Activated CD8-positive, alpha-beta memory T cell treated with anti-CD3 and anti-CD28 coated beads, Interleukin-2, amount 50 U/mL, for 4 hours (primary cell): ENCODE measurements around the gene MET.
"Not testable (repeated sequence)": the region's sequence is repeated elsewhere in the genome, so short reads cannot be mapped to it uniquely, and the experiment has no call there.

Experiments used
- DNase-seq: peaks from one replicate; pipeline ENCODE4 v3.0.0-alpha.2; 2020

The MET gene

DNA sequence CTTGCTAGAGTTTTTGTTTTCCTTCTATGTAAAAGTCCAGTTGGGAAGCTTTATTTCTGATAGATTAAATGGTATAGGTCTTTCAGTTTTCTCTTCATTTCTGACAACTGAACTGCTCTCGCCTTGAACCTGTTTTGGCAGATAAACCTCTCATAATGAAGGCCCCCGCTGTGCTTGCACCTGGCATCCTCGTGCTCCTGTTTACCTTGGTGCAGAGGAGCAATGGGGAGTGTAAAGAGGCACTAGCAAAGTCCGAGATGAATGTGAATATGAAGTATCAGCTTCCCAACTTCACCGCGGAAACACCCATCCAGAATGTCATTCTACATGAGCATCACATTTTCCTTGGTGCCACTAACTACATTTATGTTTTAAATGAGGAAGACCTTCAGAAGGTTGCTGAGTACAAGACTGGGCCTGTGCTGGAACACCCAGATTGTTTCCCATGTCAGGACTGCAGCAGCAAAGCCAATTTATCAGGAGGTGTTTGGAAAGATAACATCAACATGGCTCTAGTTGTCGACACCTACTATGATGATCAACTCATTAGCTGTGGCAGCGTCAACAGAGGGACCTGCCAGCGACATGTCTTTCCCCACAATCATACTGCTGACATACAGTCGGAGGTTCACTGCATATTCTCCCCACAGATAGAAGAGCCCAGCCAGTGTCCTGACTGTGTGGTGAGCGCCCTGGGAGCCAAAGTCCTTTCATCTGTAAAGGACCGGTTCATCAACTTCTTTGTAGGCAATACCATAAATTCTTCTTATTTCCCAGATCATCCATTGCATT is 27.1 kb downstream of the MET start:
- DNase-seq = no peak

DNA sequence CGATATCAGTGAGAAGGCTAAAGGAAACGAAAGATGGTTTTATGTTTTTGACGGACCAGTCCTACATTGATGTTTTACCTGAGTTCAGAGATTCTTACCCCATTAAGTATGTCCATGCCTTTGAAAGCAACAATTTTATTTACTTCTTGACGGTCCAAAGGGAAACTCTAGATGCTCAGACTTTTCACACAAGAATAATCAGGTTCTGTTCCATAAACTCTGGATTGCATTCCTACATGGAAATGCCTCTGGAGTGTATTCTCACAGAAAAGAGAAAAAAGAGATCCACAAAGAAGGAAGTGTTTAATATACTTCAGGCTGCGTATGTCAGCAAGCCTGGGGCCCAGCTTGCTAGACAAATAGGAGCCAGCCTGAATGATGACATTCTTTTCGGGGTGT is 27.7 kb downstream of the MET start:
- no peak for DNase-seq

DNA sequence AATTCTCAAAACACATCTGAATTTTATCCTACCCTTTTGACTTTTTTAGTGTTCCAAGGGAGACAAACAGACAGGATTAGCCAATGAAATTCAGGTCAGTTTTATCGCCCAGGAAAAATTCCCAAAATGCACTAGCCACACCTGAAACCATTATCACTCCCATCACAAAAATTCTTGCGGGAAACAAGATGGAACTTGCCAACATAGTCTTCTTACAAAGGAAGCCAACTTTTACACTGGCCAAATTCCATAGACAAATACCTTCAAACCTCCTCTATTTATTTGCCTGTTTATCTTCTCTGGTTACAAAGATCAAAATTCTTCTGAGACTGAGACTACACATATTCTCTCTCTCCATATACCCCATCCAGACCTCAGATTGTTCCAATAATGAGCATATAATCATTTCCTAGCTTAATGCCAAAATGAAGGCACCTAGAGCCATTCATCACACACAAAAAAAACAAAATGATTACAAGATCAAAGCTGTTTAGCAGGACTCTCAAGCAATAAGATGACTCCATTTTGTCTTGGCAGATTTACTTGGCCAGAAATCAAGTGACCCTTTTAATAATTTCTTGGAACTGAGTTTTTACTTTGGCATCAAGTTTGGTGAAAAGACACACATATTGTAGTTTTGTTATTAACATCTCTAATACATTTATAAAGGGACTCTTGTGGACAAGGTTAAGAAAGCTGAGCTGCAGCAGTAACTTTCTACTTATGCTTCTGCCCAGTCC is 30.2 kb downstream of the MET start:
- no peak for DNase-seq

DNA sequence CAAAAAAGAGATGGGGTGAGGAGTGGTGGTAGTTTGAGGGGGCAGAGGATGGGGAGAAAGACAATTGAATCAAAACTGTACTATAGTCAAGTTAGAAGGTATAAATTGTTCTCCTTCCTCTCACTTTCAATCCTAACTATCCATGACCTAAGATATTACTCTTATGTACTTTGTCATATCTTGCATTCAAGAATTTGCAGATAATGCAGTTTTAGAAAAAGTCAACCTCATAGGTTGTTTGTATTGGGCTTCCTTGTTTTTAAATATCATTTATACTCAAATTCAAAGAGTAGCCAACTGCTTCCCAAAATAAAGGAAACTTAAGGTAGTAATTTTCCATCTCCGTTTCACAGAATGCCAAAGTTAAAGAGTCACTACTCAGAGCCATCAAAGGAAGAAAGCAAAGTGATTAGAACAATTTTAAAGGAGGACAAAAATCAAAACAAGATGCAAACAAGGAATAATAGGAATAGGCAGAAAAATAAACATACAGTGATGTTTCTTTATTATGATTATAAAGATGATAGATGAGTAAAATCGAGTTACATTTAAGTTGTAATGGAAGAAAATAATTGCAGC is 32.7 kb downstream of the MET start:
- DNase-seq = no peak

DNA sequence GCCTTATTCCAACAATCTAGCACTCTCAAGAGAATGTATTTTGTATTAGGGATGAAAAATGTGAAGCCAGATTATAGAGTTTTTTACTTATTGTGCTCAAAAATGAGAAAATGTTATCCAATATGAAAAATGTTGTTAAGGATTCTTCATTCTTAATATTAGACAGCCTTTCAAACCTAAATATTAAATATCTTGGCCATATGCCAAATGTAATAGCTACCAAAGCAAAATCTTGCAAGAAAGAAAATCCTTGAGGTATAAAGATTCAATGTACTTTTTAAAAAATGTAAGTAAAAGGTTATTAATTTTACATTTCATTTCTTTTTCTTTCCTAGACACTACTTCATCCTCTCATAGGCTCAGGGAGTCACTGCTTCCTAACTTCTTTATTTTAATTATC is 33.4 kb downstream of the MET start:
- no peak for DNase-seq

DNA sequence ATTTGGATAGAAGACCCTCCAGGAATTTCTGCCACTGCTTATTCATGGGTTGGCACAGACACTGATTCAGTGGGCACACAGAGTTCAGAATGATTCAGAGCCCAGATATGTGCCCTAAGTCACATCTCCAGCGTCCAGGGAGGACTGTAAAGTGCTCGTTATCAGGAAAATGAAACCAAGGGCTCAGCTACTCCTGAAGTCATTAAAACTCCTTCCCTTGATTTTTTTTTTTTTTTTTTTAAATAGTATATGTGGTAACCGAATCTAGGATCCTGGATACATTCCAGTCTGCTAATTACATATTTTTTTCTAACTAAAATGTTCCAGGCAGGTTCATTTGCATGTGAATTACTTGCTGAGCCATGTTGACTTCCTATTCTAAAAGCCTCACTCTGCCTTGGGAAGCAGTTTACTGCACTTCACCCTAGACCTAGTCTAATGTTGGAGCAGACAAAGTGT is 34.7 kb downstream of the MET start:
- no peak for DNase-seq

DNA sequence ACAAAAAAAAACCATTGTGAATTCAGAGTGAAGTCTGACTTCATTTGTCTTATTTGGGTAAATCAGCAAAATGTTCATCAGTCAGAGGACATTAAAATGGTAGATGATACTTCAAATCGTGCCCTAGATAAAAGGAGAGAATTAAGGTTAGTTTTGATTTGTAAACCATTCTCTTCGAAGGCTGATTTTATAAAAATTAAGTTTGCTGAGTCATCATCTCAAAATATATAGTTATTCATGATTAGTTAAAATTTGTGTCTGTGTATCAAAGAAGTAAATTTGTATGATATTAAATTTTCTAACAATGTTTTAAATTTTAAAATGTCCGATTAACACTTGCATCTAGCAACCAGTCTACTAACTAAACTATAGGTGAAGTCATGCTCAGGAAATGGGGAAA is 35.3 kb downstream of the MET start:
- no peak for DNase-seq

DNA sequence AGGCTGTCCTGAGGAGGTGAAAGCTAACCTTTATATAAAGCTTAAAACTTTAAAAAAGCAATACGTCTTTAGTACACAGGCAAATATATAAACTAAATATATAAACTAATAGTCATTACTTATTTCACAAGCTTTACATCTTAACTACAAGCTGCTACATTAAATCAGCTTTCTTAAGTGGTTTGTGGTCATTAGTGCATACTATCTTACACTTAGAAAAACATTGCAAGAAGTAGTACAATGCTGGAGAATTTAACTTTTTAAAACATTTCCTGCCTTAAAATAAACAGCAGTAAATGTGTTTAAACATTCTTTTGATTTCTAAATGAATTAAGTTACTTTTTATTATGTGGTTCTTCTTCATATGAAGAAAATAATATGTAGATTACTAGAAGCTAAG is 36.3 kb downstream of the MET start:
- DNase-seq = no peak

DNA sequence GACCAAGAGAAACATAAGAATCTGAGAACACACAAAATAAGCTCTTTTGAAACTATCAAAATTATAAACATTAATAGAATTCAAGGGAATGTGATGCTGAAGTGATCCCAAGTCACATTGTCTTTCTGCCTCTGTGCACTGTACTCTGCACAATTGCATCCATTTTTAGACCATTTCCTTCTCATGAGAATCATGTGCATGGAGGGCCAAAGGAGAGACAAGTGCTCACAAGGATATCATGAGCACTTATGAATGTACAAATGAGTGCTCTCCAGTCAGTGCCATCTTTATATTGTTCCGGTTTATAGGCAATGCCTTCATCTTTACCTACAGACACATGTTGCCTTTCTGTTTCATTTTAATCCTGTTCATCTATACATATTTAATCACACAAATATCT is 36.9 kb downstream of the MET start:
- no peak for DNase-seq

DNA sequence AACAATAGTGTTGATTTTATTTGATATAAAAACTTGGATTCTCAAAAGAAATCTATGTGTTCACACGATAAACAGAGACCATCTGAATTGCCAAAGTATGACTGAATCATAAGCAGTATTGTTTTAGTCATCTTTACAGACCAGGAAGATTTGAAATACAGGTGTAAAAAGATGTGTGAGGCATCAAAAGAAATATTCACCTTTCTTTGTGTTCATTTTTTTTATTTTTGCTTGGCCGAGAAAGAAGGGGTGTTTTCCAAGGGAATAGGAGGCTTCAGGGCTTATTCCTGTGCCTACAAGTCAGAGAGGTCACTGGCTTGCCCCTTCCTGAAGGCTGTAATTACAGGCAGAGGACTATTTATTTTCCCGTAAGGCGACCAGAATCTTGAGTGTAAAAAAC is 37.3 kb downstream of the MET start:
- no peak for DNase-seq

DNA sequence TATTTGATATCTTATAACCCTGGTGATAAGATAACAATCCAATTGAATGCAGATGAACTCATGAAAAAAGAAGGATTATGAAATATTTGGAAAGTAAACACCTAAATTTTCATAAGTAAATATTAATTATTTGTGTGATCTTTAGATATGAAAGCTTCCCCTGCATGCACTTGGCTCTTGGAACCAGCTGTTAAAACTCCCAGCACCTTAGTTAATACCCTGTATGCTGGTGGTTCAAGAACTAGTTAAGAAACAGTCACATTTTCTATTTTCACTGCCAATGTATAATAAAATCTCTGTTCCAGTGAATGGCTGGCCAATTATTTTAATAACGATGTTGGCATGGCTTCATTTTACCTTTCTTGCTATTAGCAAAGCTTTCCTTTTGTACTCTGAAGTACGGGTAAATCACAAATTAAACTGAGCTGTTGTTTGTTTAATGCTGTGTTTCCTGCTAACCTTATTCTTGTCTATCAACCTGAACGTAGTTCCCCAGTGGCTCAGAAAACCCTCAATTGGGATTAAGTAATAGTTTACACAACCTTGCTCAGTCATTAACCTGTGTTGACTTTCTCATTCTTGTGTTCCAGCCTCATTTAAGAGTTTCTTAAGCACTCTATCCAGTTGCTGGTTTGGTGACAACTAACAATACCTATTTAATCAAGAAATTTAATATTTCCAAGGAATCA is 38.9 kb downstream of the MET start:
- DNase-seq = no peak

DNA sequence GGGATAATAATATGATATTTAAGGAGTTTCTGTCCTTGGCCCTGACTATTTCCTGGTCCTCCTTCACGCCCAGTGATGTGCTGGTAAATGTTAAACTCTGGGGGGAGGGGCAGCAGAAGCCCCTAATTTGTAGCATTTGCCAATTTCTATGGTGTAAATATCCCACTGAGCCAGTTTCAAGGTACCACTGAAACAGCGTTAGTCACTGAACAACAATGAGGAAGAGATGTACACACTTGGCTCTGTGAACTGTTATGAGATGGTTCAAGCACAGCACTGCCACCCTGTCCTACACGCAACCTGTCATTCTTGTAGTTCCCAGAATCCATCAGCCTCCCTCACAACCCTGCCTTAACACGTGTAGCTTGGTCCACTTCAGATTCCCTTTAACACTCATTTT is 39.8 kb downstream of the MET start:
- DNase-seq = no peak

DNA sequence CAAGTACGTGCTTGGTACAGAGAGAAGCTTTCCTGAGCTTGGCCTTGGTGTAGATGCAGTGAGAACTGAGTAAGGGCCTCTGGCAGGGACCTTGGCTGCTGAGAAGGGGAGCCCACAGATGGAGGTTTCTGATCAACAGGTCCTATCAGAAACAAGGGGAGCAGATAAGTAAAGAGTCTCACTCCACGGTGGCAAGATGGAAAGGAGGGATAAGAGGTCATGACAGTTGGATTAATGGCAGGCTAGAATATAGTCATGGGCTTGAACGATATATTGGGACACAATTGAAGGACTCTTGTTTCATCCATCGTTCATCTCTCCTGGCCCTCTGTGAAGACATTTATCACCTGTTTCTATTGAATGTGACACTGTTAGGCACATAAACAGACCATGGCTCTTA is 41.5 kb downstream of the MET start:
- no peak for DNase-seq

DNA sequence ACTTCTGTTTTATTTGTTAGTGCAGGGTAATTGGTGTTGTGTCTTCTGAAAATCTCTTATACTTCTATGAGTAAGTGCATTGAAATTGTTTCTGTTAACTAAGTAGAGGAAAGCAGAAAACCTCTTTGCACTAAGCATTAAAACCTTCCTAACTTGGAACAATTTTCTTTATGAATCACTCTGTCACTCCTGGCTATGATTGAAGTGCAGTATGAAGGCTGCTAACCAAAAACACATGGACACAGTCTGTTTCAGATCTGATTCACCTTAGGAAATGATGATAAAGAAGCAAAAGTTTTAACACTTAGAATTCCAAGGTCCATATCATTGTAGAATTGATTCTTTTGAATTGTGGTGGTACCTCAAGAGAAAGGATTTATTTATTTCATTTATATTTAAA is 41.9 kb downstream of the MET start:
- no peak for DNase-seq

DNA sequence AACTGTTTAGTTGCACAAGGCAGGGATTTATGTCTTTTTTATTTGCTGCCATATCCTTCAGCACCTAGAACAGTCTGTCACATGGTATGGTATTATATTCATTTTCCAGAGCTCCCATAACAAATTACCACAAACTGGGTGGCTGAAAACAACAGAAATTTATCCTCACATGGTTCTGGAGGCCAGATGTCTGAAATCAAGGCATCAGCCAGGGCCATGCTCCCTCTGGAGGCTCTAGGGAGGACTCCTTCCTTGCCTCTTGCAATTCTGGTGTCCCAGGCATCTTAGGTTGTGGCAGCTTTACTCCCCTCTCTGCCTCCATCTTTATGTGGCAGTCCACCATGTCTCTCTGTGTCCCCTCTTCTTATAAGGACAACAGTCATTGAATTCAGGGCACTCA is 43.1 kb downstream of the MET start:
- DNase-seq = no peak

DNA sequence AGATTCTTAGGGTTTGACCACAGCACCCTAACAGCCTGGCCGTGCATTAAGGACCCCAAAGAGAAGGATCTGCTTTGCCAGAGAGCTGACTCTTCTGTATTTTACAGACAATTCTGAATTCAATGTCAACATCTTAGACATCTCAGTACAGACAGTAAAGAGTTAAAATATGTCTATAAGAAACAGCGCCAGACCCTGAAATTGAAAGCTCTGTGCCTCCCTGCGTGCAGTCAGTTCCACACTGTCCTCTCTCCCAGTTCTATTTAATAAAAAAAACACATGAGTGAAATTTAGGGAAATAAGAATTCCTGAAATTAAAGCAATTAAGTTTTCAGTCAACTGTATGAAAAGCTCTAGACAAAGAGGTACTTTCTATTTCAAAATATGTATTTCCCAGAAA is 45.1 kb downstream of the MET start:
- DNase-seq = no peak

DNA sequence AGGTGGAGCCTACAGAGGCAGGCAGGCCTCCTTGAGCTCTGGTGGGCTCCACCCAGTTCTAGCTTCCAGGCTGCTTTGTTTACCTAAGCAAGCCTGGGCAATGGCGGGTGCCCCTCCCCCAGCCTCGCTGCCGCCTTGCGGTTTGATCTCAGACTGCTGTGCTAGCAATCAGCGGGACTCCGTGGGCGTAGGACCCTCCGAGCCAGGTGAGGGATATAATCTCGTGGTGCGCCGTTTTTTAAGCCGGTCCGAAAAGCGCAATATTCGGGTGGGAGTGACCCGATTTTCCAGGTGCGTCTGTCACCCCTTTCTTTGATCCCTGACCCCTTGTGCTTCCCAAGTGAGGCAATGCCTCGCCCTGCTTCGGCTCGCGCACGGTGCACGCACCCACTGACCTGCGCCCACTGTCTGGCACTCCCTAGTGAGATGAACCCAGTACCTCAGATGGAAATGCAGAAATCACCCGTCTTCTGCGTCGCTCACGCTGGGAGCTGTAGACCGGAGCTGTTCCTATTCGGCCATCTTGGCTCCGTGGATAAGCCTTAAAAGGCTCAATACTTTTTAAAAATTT is 52.0 kb downstream of the MET start:
- DNase-seq = not testable (repeated sequence)

DNA sequence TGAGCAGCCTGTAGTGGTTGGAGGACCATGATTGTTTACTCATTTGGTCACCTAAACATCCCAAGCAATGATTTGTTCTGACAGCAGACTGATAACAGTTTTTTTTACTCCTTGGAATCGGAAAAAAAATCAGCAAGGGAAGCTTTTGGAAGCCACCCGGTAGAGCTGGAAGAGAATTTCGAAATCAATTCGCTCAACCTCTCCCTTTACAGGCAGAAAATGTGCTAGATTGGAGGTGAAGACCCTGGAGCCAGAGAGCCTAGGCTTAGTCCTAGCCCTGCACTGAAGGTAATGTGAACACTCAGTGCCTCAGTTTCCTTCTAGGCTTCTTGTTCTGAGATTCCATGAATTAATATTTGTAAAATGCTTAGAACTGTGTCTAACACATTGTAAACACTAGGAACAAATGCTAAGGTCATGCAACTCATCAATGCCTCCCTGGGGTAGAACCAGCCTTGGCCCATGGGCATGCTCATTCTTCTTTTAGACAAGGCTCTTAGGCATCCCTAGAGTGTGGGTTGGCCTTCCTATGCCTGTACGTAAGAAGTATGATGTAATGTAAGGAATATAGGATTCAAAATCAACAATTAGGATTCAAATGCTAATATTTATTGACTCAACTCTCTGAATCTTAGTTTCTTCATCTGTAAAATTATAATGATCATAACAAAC is 52.7 kb downstream of the MET start:
- no peak for DNase-seq

DNA sequence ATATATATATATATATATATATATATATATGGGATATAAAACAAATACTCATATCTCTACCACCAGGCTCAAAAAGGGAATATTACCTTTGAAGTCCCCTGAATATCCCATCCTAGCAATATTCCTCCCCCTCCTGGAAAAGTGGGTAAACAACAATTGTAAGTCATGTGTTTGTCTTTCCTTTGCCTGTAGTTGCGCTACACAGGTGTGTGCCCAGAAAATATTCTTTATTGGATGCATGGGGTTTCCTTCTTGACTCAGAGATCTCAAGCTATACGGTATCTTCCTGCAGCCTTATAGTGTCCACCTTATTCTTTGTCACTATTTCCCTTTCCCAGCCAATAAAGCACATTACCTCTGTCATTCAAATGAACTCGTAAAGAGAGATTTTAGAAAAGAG is 54.2 kb downstream of the MET start:
- DNase-seq = no peak

DNA sequence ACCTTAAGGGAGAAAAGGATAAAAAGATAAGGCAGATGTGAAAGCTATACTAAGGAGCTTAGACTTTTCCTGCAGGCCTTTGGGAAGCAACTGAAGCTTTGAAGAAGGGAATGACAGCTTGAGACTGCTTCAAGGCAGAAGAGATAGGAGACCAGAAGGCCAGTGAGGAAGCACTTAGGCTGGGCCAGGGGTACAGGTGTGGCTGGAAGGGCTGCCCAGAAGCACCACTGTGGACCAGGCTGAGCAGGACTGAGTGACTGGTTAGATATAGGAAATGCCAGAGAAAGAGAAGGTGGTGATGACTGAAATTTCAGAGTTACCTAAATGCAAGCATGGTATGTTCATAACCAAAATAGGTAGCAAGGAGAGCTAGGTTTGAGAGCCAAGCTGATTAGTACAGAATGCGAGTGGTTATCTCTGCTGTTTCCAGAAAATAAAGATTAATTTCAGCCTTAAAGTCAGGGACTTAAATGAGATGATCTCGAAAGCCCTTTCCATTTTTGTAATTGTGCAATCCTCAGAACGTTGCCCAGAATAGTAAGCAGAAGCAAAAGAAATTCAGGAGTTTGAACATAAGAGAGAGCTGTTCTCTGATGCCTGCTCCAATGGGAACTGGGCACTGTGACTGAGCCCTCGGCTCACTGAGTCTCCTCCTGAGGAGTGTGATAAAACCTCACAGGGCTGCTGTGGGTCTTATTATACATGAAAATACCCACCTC is 54.9 kb downstream of the MET start:
- DNase-seq = no peak

DNA sequence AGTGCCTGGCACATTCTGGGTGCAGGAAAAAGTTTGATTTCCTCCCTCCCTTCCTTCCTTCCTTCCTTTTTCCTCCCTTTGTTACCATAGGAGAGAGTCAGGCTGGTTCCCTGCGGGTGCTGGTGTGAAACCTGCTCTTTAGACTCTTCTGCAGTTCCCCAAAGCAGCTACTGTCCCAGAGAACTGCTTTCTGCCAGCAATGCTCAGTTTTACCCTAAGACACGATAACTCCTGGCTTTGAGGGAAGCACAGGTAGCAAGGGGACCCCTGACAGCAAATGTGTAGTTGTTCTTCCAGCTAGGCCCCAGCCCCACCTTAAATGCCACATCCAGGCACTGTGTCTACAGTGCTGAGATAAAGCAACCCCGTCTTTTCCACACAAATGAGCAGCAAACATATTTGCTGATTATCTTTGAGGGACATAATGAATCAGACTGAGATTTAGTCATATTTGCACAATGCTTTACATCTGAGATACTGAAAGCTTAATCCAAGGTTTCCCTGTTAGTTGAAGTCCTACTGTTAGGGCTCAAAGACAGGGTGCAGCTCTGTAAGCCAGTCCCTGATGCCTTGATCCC is 55.5 kb downstream of the MET start:
- DNase-seq = no peak

DNA sequence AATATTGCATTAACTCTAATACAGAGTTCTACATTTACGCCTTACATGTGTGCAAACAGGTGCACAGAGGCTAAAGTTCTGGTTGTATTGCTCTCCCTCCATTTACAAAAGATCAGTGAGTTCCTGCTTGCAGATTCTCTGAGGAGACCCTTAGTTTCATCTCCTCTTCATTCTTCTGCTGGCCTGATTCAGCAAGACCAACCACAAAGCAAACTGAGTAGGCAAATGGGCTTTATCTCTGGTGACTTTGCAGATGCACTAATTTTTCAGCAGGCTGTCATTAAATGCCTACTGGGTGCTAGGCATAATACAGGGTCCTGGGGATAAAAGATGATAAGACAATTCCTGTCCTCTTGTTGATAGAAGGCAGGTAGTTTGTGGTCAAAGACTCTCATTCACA is 56.4 kb downstream of the MET start:
- no peak for DNase-seq
